Suprapubic skin (tissue), 4 donors: ENCODE measurements around the gene MYOZ3.

Experiments
- EP300 ChIP-seq: sonication (generic); formaldehyde crosslinking; IDR thresholded peaks from one replicate; pipeline ENCODE4 v1.6.1; 2017; ENCODE audit warnings: antibody characterized with exemption
- POLR2A ChIP-seq, 2 donors: fragments of 450-650 bp; IDR thresholded peaks; one replicate each; pipeline ENCODE4 v1.6.1; 2017; ENCODE audit warnings: antibody characterized with exemption in 2 of 2, mild to moderate bottlenecking in 2 of 2, moderate library complexity in 2 of 2
- POLR2AphosphoS5 ChIP-seq, 3 donors: sonication (generic); formaldehyde crosslinking; IDR thresholded peaks; one replicate each; pipeline ENCODE4 v1.6.1; 2017; ENCODE audit warnings: antibody characterized with exemption in 3 of 3
- TF ChIP-seq, protein P1 (sequence below), 2 donors: fragments of 200-600 bp in 1 of 2; fragments of 450-650 bp in 1 of 2; sonication (generic) in 1 of 2; IDR thresholded peaks; one replicate each; pipeline ENCODE4 v1.5.1; 2016 to 2019; ENCODE audit warnings: antibody characterized with exemption in 2 of 2, mild to moderate bottlenecking in 1 of 2, moderate library complexity in 1 of 2

GRCh38 chr5:150651382-150651781, 9.7 kb upstream of the MYOZ3 start:
- TF ChIP-seq POLR2AphosphoS5 (IDR thresholded peaks at IDR 0.05) (no peak), POLR2A (IDR thresholded peaks at IDR 0.05) (no peak), EP300 (no peak)
- TF ChIP-seq, protein P1, sequence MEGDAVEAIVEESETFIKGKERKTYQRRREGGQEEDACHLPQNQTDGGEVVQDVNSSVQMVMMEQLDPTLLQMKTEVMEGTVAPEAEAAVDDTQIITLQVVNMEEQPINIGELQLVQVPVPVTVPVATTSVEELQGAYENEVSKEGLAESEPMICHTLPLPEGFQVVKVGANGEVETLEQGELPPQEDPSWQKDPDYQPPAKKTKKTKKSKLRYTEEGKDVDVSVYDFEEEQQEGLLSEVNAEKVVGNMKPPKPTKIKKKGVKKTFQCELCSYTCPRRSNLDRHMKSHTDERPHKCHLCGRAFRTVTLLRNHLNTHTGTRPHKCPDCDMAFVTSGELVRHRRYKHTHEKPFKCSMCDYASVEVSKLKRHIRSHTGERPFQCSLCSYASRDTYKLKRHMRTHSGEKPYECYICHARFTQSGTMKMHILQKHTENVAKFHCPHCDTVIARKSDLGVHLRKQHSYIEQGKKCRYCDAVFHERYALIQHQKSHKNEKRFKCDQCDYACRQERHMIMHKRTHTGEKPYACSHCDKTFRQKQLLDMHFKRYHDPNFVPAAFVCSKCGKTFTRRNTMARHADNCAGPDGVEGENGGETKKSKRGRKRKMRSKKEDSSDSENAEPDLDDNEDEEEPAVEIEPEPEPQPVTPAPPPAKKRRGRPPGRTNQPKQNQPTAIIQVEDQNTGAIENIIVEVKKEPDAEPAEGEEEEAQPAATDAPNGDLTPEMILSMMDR (IDR thresholded peaks at IDR 0.05) = no peak
